HG02678 (cell line): ENCODE data around the gene HBEGF.

ENCODE experiments used
- ATAC-seq: cut with Tn5 transposase; IDR thresholded peaks from one replicate; pipeline ENCODE4 v1.9.1; 2021; ENCODE audit warnings: mild to moderate bottlenecking, moderate library complexity; ENCODE audit not compliant: unreplicated experiment

The HBEGF gene

DNA sequence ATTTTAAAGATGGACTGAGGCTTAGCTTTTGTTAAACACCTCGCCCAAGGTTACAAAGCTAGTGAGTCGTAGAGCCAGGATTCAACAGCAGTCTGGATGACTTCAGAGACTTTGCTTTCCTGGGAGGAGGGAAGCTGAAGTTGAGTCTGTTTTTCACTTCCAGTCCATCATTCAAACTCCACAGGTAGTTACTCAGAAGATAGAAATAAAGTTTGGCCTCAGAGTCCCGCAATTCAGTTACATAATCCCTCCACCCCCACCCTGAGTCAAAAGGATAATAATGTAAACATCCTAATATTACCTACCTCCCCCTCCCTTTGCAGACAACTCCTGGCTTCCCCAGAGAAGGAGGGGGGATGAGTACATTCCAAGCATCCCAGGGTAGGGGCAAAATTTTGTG lies 8.1 kb downstream of the HBEGF start:
- ATAC-seq, result no peak

GRCh38 chr5:140337880-140338279 lies 8.5 kb downstream of the HBEGF start:
- no peak for ATAC-seq

- ATAC-seq, result no peak
These were observed 10.0 kb downstream of the HBEGF start for GRCh38 chr5:140336388-140336787.

DNA sequence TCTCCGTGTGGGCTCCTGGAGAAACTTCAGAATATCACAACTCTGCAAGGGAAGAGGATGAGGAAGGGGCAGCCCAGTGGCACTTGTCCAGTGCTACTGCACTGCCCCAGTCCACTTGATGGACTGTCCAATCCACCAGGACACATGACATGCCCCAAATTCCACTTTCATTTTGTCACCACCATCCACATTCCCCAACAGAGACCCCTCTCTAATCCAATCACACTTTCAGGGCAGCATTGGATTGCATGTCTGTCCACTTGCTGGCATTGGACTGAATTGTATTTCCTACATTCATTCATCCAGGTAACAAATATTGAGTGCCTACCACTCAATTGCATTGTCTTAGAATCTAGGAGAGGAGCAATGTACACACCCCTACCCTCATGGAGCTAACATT lies 14.8 kb downstream of the HBEGF start:
- ATAC-seq, result no peak

DNA sequence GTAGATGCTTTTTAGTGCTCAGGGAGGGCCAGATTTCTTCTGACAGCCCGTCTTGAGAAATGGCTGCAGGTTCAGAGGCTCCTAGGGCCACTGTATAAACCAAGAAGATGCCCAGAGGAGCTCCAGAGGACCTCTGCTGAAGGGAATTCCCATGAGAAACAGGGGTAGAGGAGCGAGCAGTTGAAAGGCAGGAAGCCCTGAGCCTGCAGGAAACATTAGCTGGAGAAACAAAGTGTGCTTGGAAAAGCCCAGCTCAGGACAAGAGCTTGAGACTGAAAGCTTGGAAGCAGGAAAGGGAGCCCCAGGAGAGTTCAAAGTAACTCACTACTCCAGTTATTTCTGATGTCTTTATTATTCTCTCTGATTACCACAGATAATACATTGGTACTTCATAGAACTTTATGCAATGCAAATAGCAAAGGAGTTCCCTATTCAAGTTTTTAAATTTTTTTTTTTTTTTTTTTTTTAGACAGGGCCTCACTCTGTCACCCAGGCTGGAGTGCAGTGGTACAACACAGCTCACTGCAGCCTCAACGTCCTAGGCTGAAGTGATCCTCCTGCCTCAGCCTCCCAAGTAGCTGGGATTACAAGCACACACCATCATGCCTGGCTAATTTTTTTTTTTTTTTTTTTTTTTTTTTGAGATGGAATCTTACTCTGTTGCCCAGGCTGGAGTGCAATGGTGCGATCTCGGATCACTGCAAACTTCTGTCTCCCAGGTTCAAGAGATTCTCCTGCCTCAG lies 16.5 kb downstream of the HBEGF start:
- no peak for ATAC-seq

DNA sequence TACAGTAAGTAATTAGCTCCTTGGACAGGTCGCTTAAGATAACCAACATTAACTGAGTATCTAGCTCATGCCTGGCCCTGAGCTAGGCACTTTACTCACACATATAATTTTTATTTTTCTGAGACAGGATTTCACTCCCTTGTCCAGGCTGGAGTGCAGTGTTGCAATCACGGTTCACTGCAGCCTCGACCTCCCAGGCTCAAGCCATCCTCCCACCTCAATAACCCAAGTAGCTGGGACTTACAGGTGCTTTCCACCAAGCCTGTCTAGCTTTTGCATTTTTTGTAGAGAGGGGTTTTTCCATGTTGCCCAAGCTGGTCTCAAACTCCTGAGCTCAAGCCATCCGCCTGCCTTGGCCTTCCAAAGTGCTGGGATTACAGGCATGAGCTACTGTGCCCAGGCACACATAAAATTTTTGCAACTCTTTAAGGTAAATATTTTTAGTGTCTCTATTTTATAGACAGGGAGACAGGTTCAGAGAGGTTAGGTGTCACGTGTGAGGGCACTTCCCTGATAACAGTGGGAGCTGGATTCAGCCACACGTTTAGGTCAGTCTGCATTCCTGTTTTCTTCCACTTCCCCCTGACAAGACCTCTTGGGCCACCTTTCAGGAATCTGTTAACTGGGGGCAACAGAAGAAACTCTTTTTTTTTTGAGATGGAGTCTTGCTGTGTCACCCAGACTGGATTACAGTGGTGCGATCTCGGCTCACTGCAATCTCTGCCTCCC lies 18.2 kb downstream of the HBEGF start:
- no peak for ATAC-seq

- ATAC-seq, result no peak
These were observed 18.8 kb downstream of the HBEGF start for GRCh38 chr5:140327589-140327988.

DNA sequence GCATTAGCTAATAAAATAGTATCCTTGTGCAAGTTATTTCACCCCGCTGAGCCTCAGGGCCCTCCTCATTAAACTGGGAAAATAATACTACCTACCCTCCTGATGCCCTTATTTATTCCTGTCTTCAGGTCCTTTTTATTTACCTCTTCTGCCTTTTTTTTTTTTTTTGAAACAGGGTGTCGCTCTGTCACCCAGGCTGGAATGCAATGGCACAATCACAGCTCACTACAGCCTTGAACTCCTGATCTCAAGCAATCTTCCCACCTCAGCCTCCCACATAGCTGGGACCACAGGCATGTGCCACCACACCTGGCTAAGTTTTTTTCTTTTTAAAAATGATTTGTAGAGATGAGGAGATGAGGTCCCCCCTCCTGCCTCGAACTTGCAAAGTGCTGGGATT lies 20.9 kb downstream of the HBEGF start:
- no peak for ATAC-seq

GRCh38 chr5:140324617-140325241 lies 21.7 kb downstream of the HBEGF start:
- ATAC-seq, result no peak

DNA sequence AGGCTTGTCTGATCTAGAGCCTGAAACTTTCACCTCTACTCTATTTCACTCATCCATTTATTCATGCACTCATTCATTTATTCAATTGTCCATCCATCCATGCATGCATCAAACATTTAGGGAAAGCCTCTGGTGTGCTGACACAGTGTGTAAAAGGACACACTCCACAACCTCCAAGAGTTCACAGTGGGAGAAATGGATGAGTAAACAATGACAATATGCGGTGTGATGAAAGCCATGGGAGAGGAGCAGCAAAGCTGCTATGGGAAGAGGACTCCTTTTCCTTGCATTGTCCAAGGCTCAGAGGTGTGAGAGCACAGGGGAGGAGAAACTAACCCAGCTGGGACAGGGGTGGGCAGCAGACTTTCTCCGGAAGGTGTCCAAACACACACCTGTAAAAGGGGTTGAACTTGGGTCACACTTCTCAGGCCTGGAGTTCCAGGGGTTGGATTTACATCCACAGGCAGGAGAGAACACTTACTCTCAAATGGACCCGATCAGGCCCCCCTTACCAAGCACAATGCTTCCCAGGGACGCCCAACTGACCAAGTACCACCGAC lies 22.3 kb downstream of the HBEGF start:
- ATAC-seq, result no peak

- ATAC-seq, result no peak
These were observed 23.4 kb downstream of the HBEGF start for GRCh38 chr5:140322751-140323731.

DNA sequence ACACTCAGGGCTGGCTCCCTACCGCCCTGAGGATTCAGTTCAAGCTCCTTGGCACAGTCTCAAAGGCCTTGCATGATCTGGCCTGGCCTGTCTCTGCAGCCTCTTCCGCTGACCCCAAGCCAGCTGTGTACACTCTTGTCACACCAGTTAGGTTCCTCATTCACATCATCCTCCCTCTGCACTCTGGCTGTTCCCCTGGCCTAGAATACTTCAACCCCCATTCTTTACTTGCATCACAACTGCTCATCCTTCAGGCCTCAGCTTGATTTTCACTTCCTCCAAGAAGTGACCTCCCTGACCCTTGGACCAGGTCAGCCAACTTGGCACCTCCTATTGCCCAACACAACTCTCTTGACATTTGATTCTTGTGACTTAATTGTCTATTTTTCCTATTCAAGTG lies 24.6 kb downstream of the HBEGF start:
- ATAC-seq, result no peak

DNA sequence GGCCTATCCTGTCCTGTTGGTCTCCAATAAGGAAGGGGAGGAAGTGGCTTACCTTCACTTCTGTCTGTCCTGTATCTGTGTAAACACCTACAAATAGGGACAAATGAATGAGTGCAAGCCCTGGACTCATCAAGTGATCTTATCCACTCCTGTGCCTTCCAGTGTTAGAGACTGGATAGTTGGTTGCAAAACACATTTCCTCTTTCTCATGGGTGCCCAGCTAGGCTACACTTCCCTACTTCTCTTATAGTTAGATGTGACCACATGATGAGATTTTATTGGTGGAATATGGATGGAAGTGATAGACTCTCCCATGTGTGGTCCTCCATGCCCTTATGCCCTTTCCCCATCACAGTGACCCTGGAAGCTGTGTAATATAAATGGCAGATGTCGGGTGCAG lies 26.6 kb downstream of the HBEGF start:
- no peak for ATAC-seq

- no peak for ATAC-seq
These were observed 27.6 kb downstream of the HBEGF start for GRCh38 chr5:140318792-140319191.

DNA sequence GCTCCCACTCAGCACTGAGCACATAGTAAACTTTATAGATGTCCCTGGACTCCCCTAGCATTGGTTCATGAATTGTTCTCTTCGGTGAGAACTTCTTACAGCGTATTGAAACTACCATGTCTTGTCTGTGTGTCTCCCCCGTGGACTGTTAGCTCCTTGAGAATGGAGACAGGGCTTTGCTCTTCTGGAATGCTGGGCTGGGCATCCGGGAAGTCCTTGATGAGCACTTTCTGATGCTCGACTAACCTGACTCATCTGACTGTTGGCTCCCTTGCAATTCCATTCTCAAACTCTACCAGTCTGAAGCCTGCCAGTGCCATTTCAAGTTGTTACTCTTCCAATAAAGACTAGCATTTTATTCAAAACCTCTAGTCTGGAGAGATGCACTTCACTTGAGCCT lies 28.5 kb downstream of the HBEGF start:
- no peak for ATAC-seq

- ATAC-seq, result no peak
These were observed 33.6 kb downstream of the HBEGF start for GRCh38 chr5:140312791-140313189.

DNA sequence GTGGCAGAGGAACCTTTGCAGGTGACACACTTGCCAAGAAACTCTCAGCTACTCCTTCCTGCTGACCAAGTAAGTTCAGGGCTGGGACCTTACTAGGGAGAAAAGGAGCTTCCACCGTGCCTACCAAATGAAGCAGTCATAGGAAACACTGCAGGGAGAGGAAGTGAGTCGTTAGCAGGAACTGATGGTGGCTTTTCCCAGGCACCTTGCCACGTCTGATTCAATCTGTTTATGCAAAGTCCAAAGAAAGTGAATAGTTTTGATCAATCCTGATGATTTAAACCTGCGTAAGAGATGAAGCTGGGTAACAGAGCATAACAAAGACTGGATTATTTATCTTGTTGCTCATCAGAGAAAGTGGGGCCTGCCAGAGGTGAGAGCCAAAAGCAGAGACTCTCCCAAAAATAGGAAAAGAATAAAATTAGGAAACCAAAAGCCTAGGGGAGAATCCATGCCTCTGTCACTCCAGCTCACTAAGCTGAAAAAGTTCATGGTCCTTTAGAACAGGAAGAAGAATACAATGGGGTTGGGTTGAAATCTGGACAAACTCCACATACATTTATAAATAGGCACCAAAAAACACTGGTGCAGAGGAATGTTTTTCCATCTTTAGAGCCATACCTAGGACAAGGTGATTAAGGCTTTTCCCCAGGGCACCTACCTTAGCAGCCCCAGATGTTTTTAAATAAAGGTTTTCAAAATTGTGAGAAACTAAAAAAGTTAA lies 34.2 kb downstream of the HBEGF start:
- ATAC-seq, result no peak

GRCh38 chr5:140311011-140311467 lies 35.4 kb downstream of the HBEGF start:
- ATAC-seq, result no peak

- no peak for ATAC-seq
These were observed 36.0 kb downstream of the HBEGF start for GRCh38 chr5:140310434-140310833.

DNA sequence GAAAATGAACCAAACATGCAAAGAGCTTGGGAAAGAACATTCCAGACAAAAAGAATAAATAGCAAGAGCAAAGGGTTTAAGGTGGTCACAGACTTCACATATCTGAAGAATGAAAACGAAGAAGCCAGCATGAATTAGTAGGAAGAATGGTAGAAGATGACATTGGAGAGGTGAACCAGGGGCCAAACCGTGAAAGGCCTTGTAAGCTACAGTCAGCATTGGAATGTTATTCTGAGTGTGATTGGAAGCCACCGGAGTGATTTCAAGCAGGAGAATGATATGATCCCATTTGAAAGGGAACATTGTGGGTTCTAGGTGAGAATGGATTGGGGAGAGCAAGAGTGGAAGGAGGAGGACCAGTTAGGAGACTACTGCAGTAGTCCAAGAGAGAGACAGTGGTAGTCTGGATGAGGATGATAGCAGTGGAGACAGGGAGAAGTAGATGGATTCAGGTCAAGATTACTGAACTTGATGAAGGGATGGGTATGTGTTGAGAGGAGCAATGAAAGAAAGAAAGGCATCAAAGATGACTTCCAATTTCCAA lies 36.6 kb downstream of the HBEGF start:
- ATAC-seq, result no peak
